ENCODE measurements around the gene FHAD1. TPM values are rescaled to one million over a fixed set of nuclear protein-coding genes. Genes with fewer than 3 reads are reported as not detected.

FHAD1 gene
- polyA plus RNA-seq, 3 donors, result 0.67 to 0.69 TPM; not detected in 1

GRCh38 chr1:15222653-15223303 lies 24.2 kb upstream of the FHAD1 start:
- Histone ChIP-seq H2AFZ (ENCODE audit: insufficient read depth, low read depth, low read length, poor library complexity, severe bottlenecking) (no peak overlapping the region), H3K9ac (ENCODE audit: insufficient read depth, low read length, poor library complexity, severe bottlenecking) (no peak overlapping the region), H3K4me1 (ENCODE audit: control insufficient read depth in 1 of 2, insufficient read depth in 2 of 2, low read length in 2 of 2) (peaks cover 31 to 35% of the 10 kb centered on the region in 2 donors), H3K27me3 (ENCODE audit: control insufficient read depth in 2 of 2, insufficient read depth in 2 of 2, low read length in 2 of 2) (no peaks in the 10 kb centered on the region), H3K36me3 (replicated peaks in 1 of 2; ENCODE audit: control insufficient read depth in 1 of 2, insufficient read depth in 2 of 2, low read length in 2 of 2) (peaks cover 0 to 2% of the 10 kb centered on the region in 2 donors), H3K4me2 (replicated peaks; ENCODE audit: extremely low read depth, low read length, poor library complexity, severe bottlenecking) (no peak overlapping the region), H3K27ac (ENCODE audit: low read depth in 1 of 2, low read length in 2 of 2) (peak overlapping the region in 1 of 2 donors; percentile 34), H4K20me1 (ENCODE audit: insufficient read depth, low read length) (no peaks in the 10 kb centered on the region), H3K79me2 (ENCODE audit: insufficient read depth, low read length) (no peaks in the 10 kb centered on the region), H3K4me3 (replicated peaks in 1 of 3; ENCODE audit: low read depth in 2 of 3, low read length in 3 of 3) (no peak overlapping the region), H3K9me3 (replicated peaks in 1 of 2; ENCODE audit: control insufficient read depth in 1 of 2, insufficient read depth in 1 of 2, low read length in 2 of 2) (no peaks in the 10 kb centered on the region)
- no peak overlapping the region for H3K4me3 Mint-ChIP-seq
- intact Hi-C loops (cut with micrococcal nuclease), result loop anchor here in 1 of 2 donors (5.0 kb wide), 1 partner anchor 40 kb away; no protein-coding TSS in a partner anchor
- peak overlapping the region in 5 of 7 donors; percentile 25 to 67 (median 43) for H3K27ac Mint-ChIP-seq
- no peaks in the 10 kb centered on the region for H3K36me3 Mint-ChIP-seq
- peaks cover 45% of the 10 kb centered on the region for H3K4me1 Mint-ChIP-seq
- 100% methylated on average over 1 of the region's 4 CpGs for WGBS (ENCODE audit: insufficient coverage)
- peaks cover 0 to 5% (median 2%) of the 10 kb centered on the region in 7 donors for H3K9me3 Mint-ChIP-seq
- no peak for DNase-seq
- TF ChIP-seq CTCF (IDR thresholded peaks at IDR 0.05), result no peak
- H3K27me3 Mint-ChIP-seq (ENCODE audit: low read depth in 3 of 3), result peaks cover 0 to 8% (median 3%) of the 10 kb centered on the region in 3 donors

- Histone ChIP-seq H3K4me2 (replicated peaks; ENCODE audit: extremely low read depth, low read length, poor library complexity, severe bottlenecking) (peak overlapping the region; percentile 46), H4K20me1 (ENCODE audit: insufficient read depth, low read length) (no peaks in the 10 kb centered on the region), H3K4me3 (replicated peaks in 1 of 3; ENCODE audit: low read depth in 2 of 3, low read length in 3 of 3) (peak overlapping the region in 1 of 3 experiments; percentile 31), H3K79me2 (ENCODE audit: insufficient read depth, low read length) (no peaks in the 10 kb centered on the region), H3K27ac (ENCODE audit: low read depth in 1 of 2, low read length in 2 of 2) (peak overlapping the region; percentile 77 to 89), H3K4me1 (ENCODE audit: control insufficient read depth in 1 of 2, insufficient read depth in 2 of 2, low read length in 2 of 2) (peaks cover 36 to 44% of the 10 kb centered on the region in 2 donors), H3K9ac (ENCODE audit: insufficient read depth, low read length, poor library complexity, severe bottlenecking) (peak overlapping the region; percentile 29), H3K36me3 (replicated peaks in 1 of 2; ENCODE audit: control insufficient read depth in 1 of 2, insufficient read depth in 2 of 2, low read length in 2 of 2) (peaks cover 0 to 2% of the 10 kb centered on the region in 2 donors), H2AFZ (ENCODE audit: insufficient read depth, low read depth, low read length, poor library complexity, severe bottlenecking) (no peak overlapping the region), H3K9me3 (replicated peaks in 1 of 2; ENCODE audit: control insufficient read depth in 1 of 2, insufficient read depth in 1 of 2, low read length in 2 of 2) (no peaks in the 10 kb centered on the region), H3K27me3 (ENCODE audit: control insufficient read depth in 2 of 2, insufficient read depth in 2 of 2, low read length in 2 of 2) (no peaks in the 10 kb centered on the region)
- intact Hi-C loops (cut with micrococcal nuclease), result loop anchor here (2.0 to 5.0 kb wide), 2 partner anchors 36 to 38 kb away; no protein-coding TSS in a partner anchor
- Mint-ChIP-seq H3K27me3 (ENCODE audit: low read depth in 3 of 3) (peaks cover 0 to 8% (median 3%) of the 10 kb centered on the region in 3 donors), H3K36me3 (no peaks in the 10 kb centered on the region), H3K4me1 (peaks cover 45% of the 10 kb centered on the region), H3K4me3 (peak overlapping the region; percentile 58 to 64), H3K27ac (peak overlapping the region; percentile 84 to 93 (median 92)), H3K9me3 (peaks cover 0 to 5% (median 2%) of the 10 kb centered on the region in 7 donors)
- WGBS (ENCODE audit: insufficient coverage), result 22% methylated on average over 8 of the region's 8 CpGs
- TF ChIP-seq CTCF (IDR thresholded peaks at IDR 0.05), result no peak
- DNase-seq, result peak; percentile 68 to 85 (median 83)
Measured at GRCh38 chr1:15224259-15224869, 22.7 kb upstream of the FHAD1 start.
